GM21360 (cell line): ENCODE data around the gene MRPL12.
"Not testable (repeated sequence)": the region's sequence is repeated elsewhere in the genome, so short reads cannot be mapped to it uniquely, and the experiment has no call there.

Experiments used
- ATAC-seq: cut with Tn5 transposase; IDR thresholded peaks from one replicate; pipeline ENCODE4 v1.9.1; 2021; ENCODE audit warnings: mild to moderate bottlenecking, moderate library complexity; ENCODE audit not compliant: unreplicated experiment

Gene MRPL12

GRCh38 chr17:81737947-81738800 lies 35.0 kb downstream of the MRPL12 start:
- no peak for ATAC-seq

DNA sequence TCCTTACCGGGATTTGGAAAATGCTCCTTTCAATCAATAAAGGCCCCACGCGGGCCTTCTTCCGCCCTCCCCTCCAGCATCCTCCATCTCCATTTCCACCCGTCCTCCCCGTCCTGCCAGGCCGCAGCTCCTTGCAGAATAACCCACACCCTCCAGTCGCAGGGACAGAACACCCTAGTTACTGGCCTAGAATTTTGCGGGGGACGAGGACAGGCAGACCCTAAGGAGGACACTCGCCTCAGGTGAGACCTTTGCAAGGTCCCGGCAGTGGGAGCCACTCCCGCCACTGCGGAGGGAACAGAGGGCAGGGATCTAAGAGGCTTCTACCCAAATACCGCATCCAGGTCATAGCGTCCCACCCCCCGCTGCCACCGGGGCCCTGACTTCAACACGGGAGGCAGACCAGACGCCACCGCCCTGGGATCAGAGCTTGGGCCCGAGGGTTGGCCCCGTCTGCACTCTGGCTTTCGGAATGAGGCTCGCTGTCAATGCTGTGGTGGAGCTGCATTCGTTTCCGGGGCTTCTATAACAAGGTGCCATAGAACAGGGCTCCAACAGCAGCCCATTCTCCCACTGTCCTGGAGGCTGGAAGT lies 35.7 kb downstream of the MRPL12 start:
- ATAC-seq = no peak

DNA sequence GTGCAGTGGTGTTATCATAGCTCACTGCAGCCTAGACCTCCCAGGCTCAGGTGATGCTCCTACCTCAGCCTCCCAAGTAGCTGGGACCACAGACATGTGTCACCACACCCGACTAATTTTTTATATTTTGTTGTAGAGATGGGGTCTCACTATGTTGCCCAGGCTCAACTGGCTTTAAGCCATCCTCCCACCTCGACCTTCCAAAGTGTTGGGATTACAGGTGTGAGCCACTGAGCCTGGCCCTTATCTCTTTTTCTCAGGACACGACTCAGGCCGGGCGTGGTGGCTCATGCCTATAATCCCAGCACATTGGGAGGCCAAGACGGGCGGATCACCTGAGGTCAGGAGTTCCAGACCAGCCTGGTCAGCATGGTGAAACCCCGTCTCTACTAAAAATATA lies 36.4 kb downstream of the MRPL12 start:
- not testable (repeated sequence) for ATAC-seq

GRCh38 chr17:81740395-81740961 lies 37.3 kb downstream of the MRPL12 start:
- ATAC-seq = no peak

GRCh38 chr17:81741049-81741593 lies 38.0 kb downstream of the MRPL12 start:
- no peak for ATAC-seq

DNA sequence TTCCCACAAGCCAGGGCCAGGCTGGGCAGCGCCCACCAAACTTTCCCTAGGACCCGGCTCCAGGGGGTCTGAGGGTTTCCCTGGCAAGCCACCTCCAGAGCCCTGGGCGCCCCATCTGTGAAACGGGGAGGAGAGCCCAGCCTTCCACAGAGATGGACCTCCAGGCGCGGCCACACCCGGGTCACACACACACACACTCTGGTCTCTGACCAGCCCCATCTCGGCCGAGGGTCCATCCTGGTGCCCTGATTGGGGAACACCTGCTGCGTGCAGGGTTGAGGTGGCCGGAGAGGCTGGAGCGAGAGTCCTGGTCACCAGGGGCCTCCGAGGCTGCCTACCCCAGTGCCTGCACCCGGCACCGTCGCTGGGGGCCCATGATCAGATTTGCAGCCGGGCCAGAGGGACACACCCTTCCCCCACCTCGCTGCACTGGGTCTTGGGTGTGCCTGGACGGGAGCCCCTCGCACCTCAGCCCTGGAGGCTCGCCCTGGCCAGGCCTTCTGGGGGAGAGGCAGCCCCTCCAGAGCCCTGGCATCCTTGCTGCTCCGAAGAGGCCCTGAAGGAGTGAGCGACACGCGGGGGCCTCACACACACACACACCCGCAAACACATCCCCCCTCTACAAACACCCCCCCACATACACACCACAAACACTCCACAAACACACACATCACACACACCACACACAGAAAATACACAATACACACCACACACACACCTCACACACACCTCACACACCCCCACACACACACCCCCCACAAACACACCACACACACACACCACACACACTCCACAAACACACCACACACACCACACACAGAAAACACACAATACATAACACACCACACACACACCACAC lies 38.7 kb downstream of the MRPL12 start:
- ATAC-seq = no peak
